HCEC 1CT (cell line): ENCODE measurements around the gene FILIP1L.
A peak's percentile ranks its signal among the peaks of the same experiment; 100 is the strongest.

Source experiments
- DNase-seq: peaks from one replicate; pipeline ENCODE4 v3.0.0-alpha.2; 2017

Gene FILIP1L

DNA sequence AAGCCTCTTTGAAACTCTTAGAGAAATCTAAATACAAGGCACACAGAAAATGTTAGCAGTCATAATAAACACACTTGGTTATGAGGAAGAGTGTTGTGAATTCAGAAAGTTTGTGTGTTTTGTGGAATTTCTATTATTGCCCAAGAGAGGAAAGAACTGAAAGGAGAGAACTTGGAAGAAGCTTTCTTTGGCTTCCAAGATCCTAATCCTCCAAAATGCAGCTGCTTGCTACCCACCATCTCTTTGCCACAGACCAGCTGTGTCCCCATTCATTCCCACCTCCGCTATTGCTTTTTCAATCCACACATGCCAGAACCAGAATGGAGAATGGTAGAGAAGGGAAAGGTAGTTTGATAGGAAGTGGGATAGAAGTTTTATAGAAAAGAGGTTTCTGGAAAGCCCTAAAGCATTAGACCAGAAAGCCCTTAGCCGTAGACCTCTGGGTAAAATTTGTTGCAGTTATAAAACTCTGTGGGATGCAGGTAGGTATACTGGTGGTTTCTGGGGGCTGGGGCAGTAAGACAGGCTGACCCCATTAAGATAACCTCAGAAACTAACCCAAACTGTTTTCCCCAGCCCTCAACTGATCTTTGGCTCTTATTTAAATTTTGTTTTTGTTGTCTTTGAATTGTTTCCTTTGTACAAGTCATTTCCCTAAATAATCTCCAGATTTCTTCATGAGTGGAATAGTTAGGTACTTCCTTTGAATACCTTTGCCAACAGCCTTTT, 108.5 kb downstream of the FILIP1L start:
- DNase-seq, result no peak

DNA sequence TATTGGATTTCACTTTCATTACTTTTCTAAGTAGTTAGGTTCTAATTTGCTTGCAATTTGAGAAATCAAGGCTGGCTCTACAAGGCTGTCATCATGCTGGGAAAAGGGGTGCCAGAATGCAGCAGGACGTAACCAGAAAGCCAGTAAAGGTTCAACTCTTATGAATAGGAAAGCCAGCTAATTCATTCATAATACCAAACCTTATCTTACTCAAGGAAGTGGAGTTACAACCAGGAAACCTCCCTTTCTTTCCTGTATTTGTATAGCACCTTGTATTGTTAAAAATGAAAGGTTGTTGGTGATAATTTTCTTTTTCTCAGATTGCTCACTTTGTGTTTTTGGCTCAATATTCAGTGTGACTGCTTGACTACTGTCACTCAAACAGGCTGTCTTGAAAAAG, 109.4 kb downstream of the FILIP1L start:
- DNase-seq, result no peak

DNA sequence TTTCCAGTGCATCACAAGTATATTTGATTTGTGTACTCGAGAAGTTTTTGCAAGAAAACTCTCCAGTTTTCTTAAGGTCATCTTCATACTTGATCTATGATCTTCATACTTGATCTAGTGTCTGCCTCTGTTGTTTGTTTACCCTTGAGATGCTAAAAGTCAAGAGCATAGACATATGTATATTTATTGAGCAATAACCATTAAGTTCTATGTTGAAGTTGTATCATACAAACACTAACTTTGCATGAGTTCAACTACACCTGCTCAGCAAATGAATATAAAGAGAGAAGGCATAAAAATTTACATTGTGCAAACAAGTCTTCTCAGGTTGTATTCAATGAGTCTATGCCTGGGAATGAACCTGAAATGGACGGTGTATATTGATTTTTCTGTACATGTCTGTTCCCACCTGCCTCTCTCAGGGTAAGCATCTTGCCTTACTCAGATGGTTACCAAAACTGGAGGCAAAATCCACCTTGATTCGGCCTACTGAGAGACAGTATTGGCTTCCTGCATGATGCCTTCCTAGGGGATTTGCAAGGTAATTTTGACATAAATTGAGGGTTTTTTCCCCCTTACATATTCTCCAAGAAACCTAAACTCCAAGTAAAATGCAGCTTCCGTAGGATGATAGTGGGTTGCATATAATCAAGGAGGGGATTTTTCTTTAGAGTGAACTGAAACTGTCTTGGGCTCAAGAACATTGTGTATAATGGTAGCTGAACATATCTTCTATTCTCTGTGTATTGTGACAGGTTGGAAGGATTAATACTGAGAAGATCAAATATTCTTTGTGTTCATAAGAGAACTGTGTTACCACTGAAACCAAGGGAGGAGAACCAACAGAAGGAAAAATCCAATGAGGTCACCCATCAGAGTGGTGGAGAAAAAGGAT, 110.4 kb downstream of the FILIP1L start:
- no peak for DNase-seq

DNA sequence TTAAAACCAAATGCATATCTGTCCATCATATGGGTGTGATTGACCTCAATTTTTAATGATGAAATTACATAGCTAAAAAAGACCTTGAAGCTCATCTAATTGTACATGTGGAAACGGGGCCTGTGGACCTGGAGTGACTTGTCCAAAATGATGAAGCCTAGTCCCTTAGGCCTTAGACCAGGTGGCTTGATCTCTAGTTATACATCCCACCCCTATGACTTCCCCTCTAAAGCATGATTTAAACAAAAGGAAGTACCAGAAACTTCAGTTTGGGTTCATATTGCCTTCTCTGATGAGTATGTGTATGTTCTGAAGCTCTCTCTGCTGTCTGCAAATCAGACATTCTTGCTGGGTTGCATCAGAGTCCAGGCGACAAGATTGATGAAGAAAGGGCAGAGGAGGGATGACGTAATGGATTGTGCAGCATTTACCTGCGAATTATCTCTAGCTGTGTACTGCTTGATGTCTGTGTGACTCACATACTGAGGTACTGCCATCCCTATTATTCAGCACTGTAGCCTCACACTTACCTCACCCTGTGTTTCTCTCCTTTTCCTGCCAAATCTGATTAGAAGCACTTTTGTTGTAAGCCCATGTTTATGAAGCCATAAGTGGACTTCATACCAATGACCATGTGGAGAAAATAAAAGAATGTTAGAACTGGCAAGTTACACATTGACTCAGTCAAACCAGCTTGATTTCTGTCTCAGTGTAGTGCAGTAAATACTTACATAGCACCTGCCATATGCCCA, 111.5 kb downstream of the FILIP1L start:
- DNase-seq, result peak; percentile 81

DNA sequence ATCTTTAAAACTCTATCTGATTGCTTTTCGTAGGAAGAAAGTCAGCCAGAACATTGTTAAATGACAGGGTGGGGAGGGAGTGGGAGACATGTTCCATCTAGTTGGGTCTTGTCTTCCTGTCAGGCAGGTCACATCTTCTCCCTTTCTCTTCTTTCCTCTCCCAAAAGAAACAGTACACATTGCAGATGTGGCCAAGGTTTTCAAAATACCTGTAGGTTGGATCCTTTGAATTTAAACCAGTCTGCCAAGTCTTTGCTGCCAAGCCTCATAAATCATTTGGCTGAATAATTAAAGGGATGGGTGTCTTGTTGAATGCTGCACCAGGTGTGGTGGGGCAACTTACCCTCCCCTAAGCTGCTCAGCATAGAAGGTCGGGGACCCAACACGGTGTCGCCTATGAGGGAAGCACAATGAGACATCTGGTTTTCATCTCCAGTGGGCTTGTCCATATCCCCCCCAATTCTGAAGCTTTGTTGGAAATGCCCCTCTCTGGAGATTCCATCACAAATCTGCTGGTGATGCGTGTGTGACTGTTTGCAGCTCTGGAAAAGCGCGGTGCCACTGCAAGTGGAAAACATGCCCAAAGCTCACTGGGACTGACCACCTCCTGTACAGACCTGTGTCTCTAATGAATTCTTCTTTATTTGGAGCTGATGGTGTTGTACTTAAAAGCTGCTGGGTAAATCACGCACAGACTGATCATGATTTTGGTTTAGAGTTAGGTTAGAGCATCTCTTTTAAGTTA, 112.6 kb downstream of the FILIP1L start:
- no peak for DNase-seq

DNA sequence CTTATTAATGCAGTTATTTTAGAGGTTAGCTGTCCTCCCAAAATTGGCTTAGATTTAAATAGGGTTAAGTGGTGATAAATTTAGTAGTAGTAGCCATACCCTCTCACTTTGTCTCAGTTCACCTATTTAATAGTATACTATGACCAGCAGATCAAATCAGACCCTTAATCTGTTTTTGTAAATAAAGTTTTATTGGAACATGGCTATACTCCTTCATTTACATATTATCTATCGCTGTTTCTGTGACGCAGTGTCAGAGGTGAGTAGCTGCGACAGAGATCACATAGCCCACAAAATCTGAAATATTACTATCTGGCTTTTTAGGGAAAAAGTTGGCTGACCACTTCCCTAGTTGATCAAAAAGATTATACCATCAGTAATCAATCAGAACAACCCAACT, 113.2 kb downstream of the FILIP1L start:
- no peak for DNase-seq

DNA sequence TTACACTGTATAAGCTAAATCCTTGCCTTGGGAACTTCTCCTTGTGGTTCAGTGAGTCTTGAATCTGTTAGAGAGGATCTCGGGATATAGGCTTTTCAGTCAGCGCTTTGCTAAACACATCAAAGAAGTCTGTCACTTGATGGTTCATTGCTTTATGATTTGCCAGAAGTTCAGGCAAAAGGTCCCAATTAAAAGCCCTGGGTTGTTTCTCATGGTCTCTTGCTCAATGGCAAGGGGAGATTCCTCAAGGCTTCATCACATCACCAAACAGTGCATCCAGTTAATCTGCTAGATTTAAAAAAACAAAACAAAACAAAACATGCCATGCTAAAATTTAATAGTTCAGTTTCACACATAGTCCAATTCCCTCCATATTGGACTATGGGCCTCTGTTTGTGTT, 114.8 kb downstream of the FILIP1L start:
- peak; percentile 36 for DNase-seq

DNA sequence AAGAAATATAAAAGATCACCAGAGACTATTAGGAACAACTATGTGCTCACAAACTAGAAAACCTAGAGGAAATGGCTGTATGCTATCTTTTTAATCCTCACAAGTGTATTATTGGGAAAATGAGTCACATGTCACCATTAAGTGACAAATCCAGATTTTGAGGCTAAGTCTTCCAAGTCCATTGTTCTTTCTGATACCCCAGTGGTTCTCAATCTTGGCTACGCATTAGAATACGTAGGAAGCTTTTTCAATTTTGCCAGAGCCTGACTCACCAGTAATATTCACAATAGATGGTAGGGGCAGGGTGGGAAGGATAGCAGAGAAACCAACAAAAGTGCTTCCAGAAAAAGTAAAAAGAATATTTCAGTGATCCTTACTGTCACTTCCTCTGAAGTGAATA, 117.0 kb downstream of the FILIP1L start:
- DNase-seq, result no peak

DNA sequence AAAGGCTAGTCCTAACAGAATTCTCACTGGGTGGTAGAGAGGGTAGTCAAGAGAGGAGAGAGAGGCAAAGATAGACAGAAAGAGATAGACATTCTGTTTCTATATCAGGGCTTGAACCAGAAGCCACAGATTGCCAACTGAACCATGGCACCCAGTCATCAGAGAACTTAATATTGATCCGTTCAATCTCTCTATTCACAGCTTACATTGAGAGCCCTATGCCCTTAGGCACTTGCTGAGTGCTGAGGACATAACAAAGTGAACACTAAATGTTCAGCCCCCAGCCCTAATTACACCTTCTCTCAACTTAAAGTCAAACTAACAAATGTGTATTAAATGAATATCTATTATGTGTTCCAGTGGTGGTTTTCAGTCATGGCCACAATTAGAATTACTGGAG, 124.1 kb downstream of the FILIP1L start:
- DNase-seq, result no peak

DNA sequence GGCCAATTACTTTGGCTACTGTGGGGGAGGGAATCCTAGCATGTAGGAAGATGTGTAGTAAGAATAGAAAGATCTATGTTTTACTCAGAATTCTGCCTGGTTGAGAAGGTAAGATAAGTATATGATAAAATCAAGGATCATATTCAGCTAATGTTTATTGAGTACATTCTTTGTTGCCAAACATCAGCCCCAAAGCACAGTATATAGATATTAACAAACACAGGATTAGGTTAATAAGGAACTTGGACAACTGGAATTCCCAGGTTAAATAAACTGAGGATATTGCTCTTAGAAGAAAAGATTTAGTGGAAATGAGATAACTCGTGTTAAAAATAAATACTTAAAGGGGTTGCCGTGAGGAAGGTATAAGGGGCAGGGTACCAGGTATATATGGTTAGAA, 129.6 kb downstream of the FILIP1L start:
- no peak for DNase-seq

DNA sequence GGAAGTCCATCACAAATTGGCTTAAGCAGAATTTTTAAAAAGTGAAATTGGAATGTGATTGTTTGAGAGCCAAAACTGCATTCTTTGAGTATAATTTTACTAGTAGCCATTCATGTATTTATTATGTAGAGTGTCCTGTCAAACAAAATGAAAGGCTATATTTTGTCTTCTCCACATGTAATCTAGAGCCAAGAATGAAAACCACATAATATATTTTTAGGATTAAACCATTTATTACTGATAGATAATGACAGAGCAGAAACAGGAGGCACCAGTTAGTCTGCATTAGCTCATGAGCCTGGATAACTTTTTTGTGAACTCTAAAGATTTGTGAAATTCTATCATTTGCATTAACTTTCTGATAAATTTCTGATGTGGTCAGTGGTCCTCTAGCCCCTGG, 130.2 kb downstream of the FILIP1L start:
- no peak for DNase-seq

DNA sequence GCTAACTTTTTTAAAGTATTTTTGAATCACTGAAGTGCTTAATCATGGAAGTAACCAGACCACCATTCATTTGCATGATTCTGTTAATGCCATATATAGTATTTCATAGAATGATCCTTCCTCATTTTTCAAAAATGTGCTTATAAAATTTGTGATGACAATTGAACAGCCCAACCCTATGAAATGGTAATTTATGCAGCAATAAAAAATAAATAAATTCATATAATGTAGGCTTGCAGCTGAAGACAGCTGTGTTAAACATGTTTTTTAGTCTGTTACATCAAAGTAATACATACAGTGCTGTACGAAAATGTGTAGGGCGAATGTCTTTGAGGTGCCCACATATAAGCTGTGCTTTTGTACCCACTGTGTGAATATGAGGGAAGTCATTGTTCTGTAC, 131.7 kb downstream of the FILIP1L start:
- DNase-seq, result no peak

DNA sequence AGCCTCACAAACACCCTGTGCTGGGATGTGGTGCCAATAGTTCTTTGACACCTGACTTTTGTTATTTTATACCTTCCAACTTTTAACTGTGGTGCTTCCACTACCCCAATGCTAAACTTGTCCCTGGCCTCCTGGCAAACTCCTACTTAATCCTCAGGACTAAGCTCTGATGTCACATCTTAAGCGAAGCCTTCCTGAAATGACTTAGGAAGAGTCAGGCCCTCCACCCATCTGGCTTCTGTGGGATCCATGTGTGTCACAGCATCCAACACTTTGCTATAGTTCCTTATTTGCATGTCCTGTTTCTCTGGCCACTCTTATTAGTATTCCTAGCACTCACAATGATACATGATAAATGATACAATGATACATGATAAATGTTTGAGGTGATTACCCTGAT, 133.2 kb downstream of the FILIP1L start:
- DNase-seq, result no peak

DNA sequence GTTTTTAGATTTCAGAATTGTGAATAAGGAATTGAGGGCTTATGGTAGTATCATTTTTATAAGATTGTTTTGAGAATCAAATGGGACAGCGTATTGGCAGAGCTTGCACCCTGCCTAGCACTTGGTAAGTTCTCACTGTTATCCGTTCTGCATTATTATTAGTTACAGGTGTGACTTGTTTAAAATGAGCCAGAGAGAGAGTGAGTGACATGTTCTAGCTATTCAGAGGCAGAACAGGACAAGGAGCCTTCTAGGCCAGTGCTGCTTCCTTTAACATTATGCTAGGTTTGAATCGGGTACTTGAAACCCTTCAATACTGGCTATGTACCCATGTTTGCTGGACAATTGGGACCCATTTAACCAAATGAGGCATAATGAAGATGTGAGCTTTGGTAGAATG, 133.7 kb downstream of the FILIP1L start:
- DNase-seq, result no peak

DNA sequence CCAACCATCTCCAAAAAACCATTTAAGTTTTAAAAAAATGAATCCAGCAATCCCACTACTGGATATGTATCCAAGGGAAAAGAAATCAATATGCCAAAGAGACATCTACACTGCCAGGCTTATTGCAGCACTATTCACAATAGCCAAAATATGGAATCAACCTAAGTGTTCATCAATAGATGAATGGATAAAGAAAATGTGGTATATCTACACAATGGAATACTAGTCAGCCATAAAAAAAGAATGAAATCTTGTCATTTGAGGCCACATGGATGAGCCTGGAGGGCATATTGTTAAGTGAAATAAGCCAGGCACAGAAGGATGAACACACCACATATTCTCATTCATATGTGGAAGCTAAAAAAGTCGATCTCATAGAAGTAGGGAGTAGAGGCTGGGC, 136.1 kb downstream of the FILIP1L start:
- DNase-seq, result no peak

DNA sequence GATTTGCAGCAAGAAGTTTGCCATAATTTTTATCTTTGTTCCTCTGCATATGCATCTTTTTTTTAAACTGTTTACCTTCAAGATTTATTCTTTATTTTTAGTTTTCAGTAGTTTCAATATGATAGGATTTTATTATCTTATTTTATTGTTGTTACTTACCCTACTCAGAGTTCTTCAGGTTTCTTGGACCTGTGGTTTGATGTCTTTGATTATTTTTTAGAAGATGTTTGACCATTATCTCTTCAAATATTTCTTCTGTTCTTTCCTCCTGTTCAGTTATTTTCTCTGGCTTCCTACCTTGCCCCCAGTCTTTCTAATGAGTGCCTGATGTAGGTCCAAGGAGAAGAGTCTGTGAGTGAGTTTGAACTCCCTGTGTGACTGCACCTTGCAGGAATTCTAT, 137.7 kb downstream of the FILIP1L start:
- no peak for DNase-seq

DNA sequence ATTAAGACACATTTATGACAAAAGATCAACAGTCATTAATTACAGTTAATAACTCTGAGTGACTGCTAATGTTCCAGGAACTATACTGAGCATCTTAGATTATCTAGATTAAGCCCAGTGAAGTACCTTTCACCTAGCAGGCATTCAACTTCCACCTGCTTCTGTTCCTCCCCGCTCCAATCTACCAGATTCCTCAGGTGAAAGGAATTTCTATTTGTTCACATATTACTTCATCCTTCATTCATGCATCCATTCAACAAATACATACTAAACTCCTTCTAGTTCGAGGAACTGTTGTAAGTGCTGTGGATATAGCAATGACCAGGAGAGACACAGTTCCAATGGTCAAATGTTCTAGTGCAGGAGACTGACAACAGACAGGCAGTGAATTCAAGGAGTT, 139.3 kb downstream of the FILIP1L start:
- DNase-seq, result no peak

DNA sequence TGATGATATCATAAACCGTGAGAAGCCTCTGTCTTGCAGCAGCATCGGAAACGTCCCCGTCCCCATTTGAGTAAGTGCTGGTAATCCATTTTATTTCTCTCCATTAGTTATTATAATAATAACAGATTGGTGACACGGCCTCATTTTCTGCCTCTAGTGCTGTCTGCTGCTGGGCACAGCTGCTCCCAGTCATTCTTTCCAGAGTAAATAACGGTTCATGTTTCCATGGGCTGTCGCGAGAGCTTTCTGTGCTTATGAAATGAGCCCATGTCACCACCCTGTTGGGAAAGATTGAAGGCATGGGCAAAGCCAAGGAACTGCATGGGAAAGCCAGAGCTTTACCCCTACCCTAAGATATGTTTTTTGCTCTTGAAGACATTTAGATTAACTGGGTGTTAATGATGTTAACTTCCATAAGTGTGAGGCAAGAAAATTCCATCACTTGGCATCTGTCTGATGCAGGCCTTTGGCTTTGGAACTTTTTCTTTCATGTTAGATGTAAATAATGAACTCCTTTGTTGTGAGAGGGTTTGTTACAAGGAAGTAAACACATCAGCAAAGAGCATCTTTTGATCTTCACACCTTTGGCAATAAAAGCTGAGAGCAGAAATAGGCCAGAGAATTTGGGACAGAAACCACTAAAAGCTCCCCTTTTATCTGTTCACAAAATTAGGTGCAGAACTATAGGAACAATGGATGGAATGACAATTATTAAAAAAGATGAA, 141.8 kb downstream of the FILIP1L start:
- no peak for DNase-seq

DNA sequence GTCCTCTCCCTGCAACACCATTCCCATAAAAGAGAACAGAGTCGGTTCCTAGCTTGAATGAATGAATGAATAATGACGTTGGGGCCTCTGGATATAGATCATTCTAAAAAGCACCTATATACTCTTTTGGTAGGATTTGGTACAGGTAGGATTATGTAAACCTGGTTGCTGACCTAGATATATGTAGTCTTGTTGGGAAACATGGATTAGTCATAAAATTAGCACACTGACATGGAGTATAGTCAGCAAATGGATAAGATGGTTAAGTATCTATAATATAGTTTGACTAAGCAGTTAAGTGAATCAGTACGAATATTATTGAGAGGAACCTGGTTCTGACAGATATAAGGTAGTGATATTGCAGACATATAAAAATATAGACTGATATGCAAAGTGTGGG, 142.5 kb downstream of the FILIP1L start:
- DNase-seq, result peak; percentile 16

DNA sequence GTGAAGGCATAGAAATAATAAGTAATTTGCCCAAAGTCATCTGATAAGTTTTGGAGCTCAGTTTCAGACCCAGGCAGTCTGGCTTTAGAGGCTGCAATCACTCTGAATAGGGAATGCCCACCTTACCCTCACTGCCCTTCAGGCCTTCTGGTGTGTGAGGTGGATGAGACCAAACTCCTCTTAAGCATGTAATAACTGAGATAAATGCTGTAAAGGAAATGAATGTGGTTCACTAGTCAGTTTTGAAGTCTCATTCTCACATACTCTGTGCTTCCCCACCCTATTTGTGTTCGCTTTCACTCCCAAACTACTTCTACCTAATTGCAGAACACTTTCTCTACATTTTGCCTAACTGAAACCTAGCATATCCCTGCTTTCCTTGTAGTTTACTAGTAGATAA, 144.1 kb downstream of the FILIP1L start:
- no peak for DNase-seq

DNA sequence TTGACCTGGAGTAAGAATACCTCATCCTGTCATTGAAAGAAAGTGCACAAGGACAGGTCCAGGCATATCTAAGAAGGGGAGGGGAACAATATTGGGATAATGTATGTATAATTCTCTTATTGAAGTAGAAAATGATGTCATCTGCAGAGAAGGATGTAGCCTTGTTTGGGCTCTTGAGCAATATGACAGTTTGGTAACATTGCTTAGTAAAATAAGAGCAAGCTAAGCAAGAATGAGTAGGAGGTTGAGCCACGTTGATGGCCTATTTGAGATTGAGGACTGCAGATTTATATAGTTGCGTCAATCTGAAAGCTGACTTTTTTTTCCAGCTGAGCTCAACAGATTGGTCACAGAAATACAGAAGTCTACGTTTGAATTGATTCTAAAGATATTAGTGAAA, 145.2 kb downstream of the FILIP1L start:
- no peak for DNase-seq

DNA sequence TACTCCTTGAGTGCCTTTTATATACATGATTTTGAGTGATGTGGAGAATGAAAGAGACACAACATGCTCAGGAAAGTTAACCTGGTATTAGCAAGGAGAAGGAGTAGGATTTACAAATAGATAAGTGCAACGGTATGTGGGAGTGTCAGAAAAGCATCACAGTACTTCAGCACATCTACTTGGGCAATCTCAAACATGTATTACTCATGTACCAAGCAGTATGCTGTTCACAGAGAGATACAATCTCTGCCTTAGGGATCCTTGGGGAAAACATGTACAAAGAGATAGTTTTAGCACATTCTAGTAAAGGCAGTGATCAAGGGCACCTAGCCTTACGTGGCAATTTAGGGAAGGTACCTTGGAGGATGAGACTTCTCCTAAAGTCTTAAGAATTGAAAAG, 146.5 kb downstream of the FILIP1L start:
- peak; percentile 62 for DNase-seq
